Raji (cell line): ENCODE results near the gene LAMC3.

Experiments
- POLR2A ChIP-seq: IDR thresholded peaks from 2 replicates; pipeline ENCODE4 v1.6.1; 2011; ENCODE audit warnings: low read depth, low read length, control low read depth; ENCODE audit not compliant: insufficient read depth

LAMC3 gene

GRCh38 chr9:131012023-131012334 is 3.0 kb downstream of the LAMC3 start:
- TF ChIP-seq POLR2A, result no peak

- no peak for TF ChIP-seq POLR2A
Measured at GRCh38 chr9:131012396-131012917, 3.5 kb downstream of the LAMC3 start.

GRCh38 chr9:131013015-131013755 is 4.2 kb downstream of the LAMC3 start:
- TF ChIP-seq POLR2A, result no peak

- no peak for TF ChIP-seq POLR2A
Measured at GRCh38 chr9:131013771-131014676, 5.0 kb downstream of the LAMC3 start.

- TF ChIP-seq POLR2A, result no peak
Measured at GRCh38 chr9:131015112-131015511, 6.1 kb downstream of the LAMC3 start.

GRCh38 chr9:131015876-131016397 is 7.0 kb downstream of the LAMC3 start:
- TF ChIP-seq POLR2A, result no peak

- no peak for TF ChIP-seq POLR2A
Measured at GRCh38 chr9:131017067-131017466, 8.1 kb downstream of the LAMC3 start.

- TF ChIP-seq POLR2A, result no peak
Measured at GRCh38 chr9:131018621-131019020, 9.6 kb downstream of the LAMC3 start.

- TF ChIP-seq POLR2A, result no peak
Measured at GRCh38 chr9:131019388-131020239, 10.6 kb downstream of the LAMC3 start.

- no peak for TF ChIP-seq POLR2A
Measured at GRCh38 chr9:131020388-131020787, 11.4 kb downstream of the LAMC3 start.

GRCh38 chr9:131020862-131021261 is 11.9 kb downstream of the LAMC3 start:
- TF ChIP-seq POLR2A, result no peak

GRCh38 chr9:131021785-131022184 is 12.8 kb downstream of the LAMC3 start:
- no peak for TF ChIP-seq POLR2A

GRCh38 chr9:131024978-131025868 is 16.2 kb downstream of the LAMC3 start:
- no peak for TF ChIP-seq POLR2A
